ENCODE data around the gene MRGPRG. TPM values are rescaled to one million over a fixed set of nuclear protein-coding genes. Genes with fewer than 3 reads are reported as not detected.

The MRGPRG gene
- total and polyA plus RNA-seq, 2 of the 8 experiments (the other 6 are each of a cell fraction or from before 2014, with no cell fraction given): not detected

DNA sequence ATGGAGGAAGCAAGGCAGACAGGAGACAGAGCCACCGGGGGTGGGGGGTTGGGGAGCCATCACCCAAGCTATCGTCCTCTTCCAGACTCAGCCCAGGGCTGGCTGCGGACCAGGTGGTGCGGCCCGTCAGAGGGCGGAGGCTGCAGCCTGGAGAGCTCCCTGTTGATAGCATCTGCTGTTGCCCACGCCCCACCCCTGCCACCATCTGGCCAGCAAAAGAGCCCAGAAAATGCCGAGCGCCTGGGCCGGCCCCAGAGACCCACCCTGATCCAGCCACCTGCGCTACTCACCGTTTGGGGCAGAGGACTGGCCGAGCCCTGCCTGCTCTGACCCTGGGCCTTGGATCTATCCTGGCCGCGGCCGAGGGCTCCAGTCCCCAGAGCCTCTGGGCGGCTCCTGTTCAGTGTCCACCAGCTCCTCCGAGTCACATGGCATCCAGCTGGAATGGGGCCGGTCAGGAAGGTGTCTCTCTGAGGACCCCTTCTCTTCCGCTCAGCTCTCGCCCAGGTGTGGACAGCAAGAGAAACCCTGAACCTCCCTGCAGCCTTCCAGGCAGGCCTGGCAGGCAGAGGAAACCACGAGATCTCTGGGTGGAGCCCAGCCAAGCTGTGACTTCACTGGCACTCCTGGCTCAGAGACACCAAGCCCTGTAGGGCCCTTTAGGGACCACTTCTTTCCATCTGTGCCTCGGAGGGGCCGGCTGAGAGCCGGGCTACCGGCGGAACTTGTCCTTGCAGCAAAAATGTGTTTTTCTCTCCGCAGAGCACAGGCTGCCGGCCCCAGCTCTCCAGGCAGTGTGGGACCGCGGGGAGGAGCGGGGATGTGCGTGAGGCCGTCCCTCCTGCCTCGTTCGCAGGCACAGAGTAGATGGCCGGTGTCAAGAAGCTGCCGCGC lies 13.5 kb upstream of the MRGPRG start, which contains the start of gene MRGPRE (continued):
- TF ChIP-seq CHD1 (IDR thresholded peaks at IDR 0.05; ENCODE audit: low read depth, low read length) (no peak), SUZ12 (IDR thresholded peaks at IDR 0.05; ENCODE audit: low read length) (no peak), HDAC6 (IDR thresholded peaks at IDR 0.05; ENCODE audit: low read depth, low read length) (no peak), YY1 (IDR thresholded peaks at IDR 0.05; ENCODE audit: low read depth, low read length) (no peak), NRF1 (IDR thresholded peaks at IDR 0.05; ENCODE audit: low read depth, low read length) (no peak)
